CD4-positive, alpha-beta memory T cell (primary cell): Measurements from ENCODE around the gene DHRS1. TPM values are rescaled to one million over a fixed set of nuclear protein-coding genes. Genes with fewer than 3 reads are reported as not detected.

Experiments used
- CTCF ChIA-PET: fragments of 350-600 bp; sonication (Branson Sonifier 250); formaldehyde crosslinking; loops from one replicate; lab custom pipeline; 2021; ENCODE audit warnings: inconsistent platforms; ENCODE audit not compliant: partially characterized antibody; lab: Charles Lee
- POLR2A ChIA-PET: fragments of 350-600 bp; sonication (Branson Sonifier 250); formaldehyde crosslinking; loops from one replicate; lab custom pipeline; 2021; ENCODE audit not compliant: partially characterized antibody; lab: Charles Lee
- DNase-seq, 5 donors: peaks; one replicate each; pipeline versions ENCODE4 v3.0.0 to v3.0.0-alpha.2; 2020 to 2022; ENCODE audit warnings: mixed read lengths in 1 of 5
- H3K27ac ChIP-seq: one replicate; pipeline ENCODE4 v1.7.0; 2013; ENCODE audit warnings: low read depth, low read length
- H3K27me3 ChIP-seq: 2 replicates; pipeline ENCODE4 v1.7.0; 2013; ENCODE audit warnings: mild to moderate bottlenecking, low read length, moderate library complexity; ENCODE audit not compliant: insufficient read depth
- H3K36me3 ChIP-seq: 2 replicates; pipeline ENCODE4 v1.7.0; 2013; ENCODE audit warnings: mild to moderate bottlenecking, low read length, moderate library complexity; ENCODE audit not compliant: insufficient read depth
- H3K4me1 ChIP-seq: 2 replicates; pipeline ENCODE4 v1.7.0; 2013; ENCODE audit warnings: mild to moderate bottlenecking, low read length, moderate library complexity; ENCODE audit not compliant: insufficient read depth
- H3K4me3 ChIP-seq, 2 donors: one replicate each; pipeline ENCODE4 v1.7.0; 2013; ENCODE audit warnings: low read length in 2 of 2, mild to moderate bottlenecking in 1 of 2
- H3K9me3 ChIP-seq, 2 donors: one replicate each; pipeline ENCODE4 v1.7.0; 2013; ENCODE audit warnings: low read length in 2 of 2, control low read depth in 1 of 2; ENCODE audit not compliant: control insufficient read depth in 1 of 2
- H3K27ac Mint-ChIP-seq, 7 donors: one replicate each; pipeline ENCODE4 v1.8.0; 2020 to 2021; ENCODE audit warnings: mixed read lengths in 7 of 7, mild to moderate bottlenecking in 6 of 7, inconsistent platforms in 3 of 7, moderate library complexity in 3 of 7
- H3K27me3 Mint-ChIP-seq, 2 donors: one replicate each; pipeline ENCODE4 v1.8.0; 2020 to 2021; ENCODE audit warnings: mixed read lengths in 2 of 2
- H3K36me3 Mint-ChIP-seq, 2 donors: one replicate each; pipeline ENCODE4 v1.8.0; 2020 to 2021; ENCODE audit warnings: mixed read lengths in 2 of 2, inconsistent platforms in 1 of 2, mild to moderate bottlenecking in 1 of 2
- H3K4me1 Mint-ChIP-seq, 4 donors: one replicate each; pipeline ENCODE4 v1.8.0; 2020 to 2021; ENCODE audit warnings: mixed read lengths in 4 of 4, mild to moderate bottlenecking in 1 of 4
- H3K4me3 Mint-ChIP-seq, 8 donors: one replicate each; pipeline ENCODE4 v1.8.0; 2020 to 2021; ENCODE audit warnings: mixed read lengths in 8 of 8, mild to moderate bottlenecking in 7 of 8, moderate library complexity in 6 of 8, inconsistent platforms in 3 of 8
- H3K9me3 Mint-ChIP-seq, 8 donors: one replicate each; pipeline ENCODE4 v1.8.0; 2020 to 2021; ENCODE audit warnings: mixed read lengths in 8 of 8, mild to moderate bottlenecking in 5 of 8, inconsistent platforms in 3 of 8, moderate library complexity in 1 of 8
- intact Hi-C: fragments of 100-400 bp; cut with micrococcal nuclease; formaldehyde crosslinking; loops from one replicate; pipeline ENCODE4 v1.15.1; 2023
- polyA plus RNA-seq, 2 donors: library from polyadenylated mRNA; unstranded; fragments of 300-500 nt; fragmentation: Illumina TruSeq; gene quantifications; one replicate each; pipeline ENCODE4 v1.2.3, GENCODE V29; 2021
- total RNA-seq, 2 experiments: library from RNA; stranded (reverse); gene quantifications; one replicate each; pipeline ENCODE4 v1.2.3, GENCODE V29; 2021

Gene DHRS1
- total and polyA plus RNA-seq, 4 experiments from 2014 or later: 31.4 to 38.6 (median 35.3) TPM

GRCh38 chr14:24286996-24287395, 12.6 kb downstream of the DHRS1 start:
- no peaks in the 10 kb centered on the region for H3K27me3 Mint-ChIP-seq
- CTCF ChIA-PET: no interaction called here
- Histone ChIP-seq H3K4me1 (peaks cover 12% of the 10 kb centered on the region), H3K27ac (no peak overlapping the region), H3K36me3 (peaks cover 18% of the 10 kb centered on the region), H3K4me3 (no peak overlapping the region), H3K9me3 (no peaks in the 10 kb centered on the region), H3K27me3 (no peaks in the 10 kb centered on the region)
- intact Hi-C loops: no loop called here
- H3K9me3 Mint-ChIP-seq: no peaks in the 10 kb centered on the region
- H3K4me3 Mint-ChIP-seq: peak overlapping the region in 1 of 8 donors; percentile 37
- peaks cover 21 to 25% of the 10 kb centered on the region in 2 donors for H3K36me3 Mint-ChIP-seq
- H3K27ac Mint-ChIP-seq: no peak overlapping the region
- POLR2A ChIA-PET: no interaction called here
- H3K4me1 Mint-ChIP-seq: peaks cover 0 to 20% (median 6%) of the 10 kb centered on the region in 4 donors
- DNase-seq: no peak

- H3K36me3 Mint-ChIP-seq: peaks cover 6 to 10% of the 10 kb centered on the region in 2 donors
- Histone ChIP-seq H3K27me3 (no peaks in the 10 kb centered on the region), H3K27ac (no peak overlapping the region), H3K4me3 (no peak overlapping the region), H3K36me3 (peaks cover 4% of the 10 kb centered on the region), H3K9me3 (no peaks in the 10 kb centered on the region), H3K4me1 (peaks cover 11% of the 10 kb centered on the region)
- no peak for DNase-seq
- intact Hi-C loops: no loop called here
- H3K4me3 Mint-ChIP-seq: no peak overlapping the region
- ChIA-PET POLR2A (interaction anchor here (0.7 to 0.8 kb wide), 2 partner anchors 23 to 69 kb away, joined by 3 read pairs; no protein-coding TSS in a partner anchor), CTCF (interaction anchor here (2.1 kb wide), 1 partner anchor 43 kb away, joined by 4 read pairs; the partner anchor contains the start of gene TINF2)
- no peaks in the 10 kb centered on the region for H3K9me3 Mint-ChIP-seq
- no peaks in the 10 kb centered on the region for H3K27me3 Mint-ChIP-seq
- H3K4me1 Mint-ChIP-seq: peaks cover 2 to 19% (median 8%) of the 10 kb centered on the region in 4 donors
- H3K27ac Mint-ChIP-seq: peak overlapping the region in 3 of 7 donors; percentile 23 to 48 (median 29)
These were observed 14.2 kb downstream of the DHRS1 start for GRCh38 chr14:24285351-24285750.

GRCh38 chr14:24284501-24285035, 15.0 kb downstream of the DHRS1 start:
- H3K27ac ChIP-seq: no peak overlapping the region
- ChIA-PET CTCF (interaction anchor here (1.5 to 2.1 kb wide), 2 partner anchors 15 to 42 kb away, joined by 3 to 4 read pairs; partner anchors contain the start of gene TINF2), POLR2A (interaction anchor here (0.8 kb wide), 1 partner anchor 24 kb away, joined by 3 read pairs; no protein-coding TSS in a partner anchor)
- Mint-ChIP-seq H3K4me1 (peaks cover 3 to 22% (median 10%) of the 10 kb centered on the region in 4 donors), H3K36me3 (peaks cover 0 to 2% of the 10 kb centered on the region in 2 donors), H3K9me3 (no peaks in the 10 kb centered on the region), H3K4me3 (no peak overlapping the region), H3K27ac (peak overlapping the region in 1 of 7 donors; percentile 15), H3K27me3 (no peaks in the 10 kb centered on the region)
- no peak overlapping the region for H3K4me3 ChIP-seq
- intact Hi-C loops: no loop called here
- no peaks in the 10 kb centered on the region for H3K27me3 ChIP-seq
- no peak for DNase-seq
- H3K9me3 ChIP-seq: no peaks in the 10 kb centered on the region
- H3K36me3 ChIP-seq: no peaks in the 10 kb centered on the region
- peaks cover 11% of the 10 kb centered on the region for H3K4me1 ChIP-seq

GRCh38 chr14:24283796-24284460, 15.7 kb downstream of the DHRS1 start:
- Mint-ChIP-seq H3K4me3 (no peak overlapping the region), H3K36me3 (peaks cover 0 to 2% of the 10 kb centered on the region in 2 donors), H3K27me3 (no peaks in the 10 kb centered on the region), H3K9me3 (no peaks in the 10 kb centered on the region), H3K4me1 (peaks cover 10 to 24% (median 14%) of the 10 kb centered on the region in 4 donors), H3K27ac (peak overlapping the region in 3 of 7 donors; percentile 11 to 48 (median 39))
- Histone ChIP-seq H3K9me3 (no peaks in the 10 kb centered on the region), H3K27me3 (no peaks in the 10 kb centered on the region), H3K4me3 (no peak overlapping the region), H3K36me3 (no peaks in the 10 kb centered on the region), H3K4me1 (peaks cover 15% of the 10 kb centered on the region), H3K27ac (no peak overlapping the region)
- no peak for DNase-seq
- intact Hi-C loops: no loop called here
- ChIA-PET POLR2A (no interaction called here), CTCF (interaction anchor here (1.1 to 1.7 kb wide), 7 partner anchors 9 to 68 kb away, joined by 3 to 10 read pairs (median 4); partner anchors contain the start of genes CIDEB, MDP1 and RABGGTA)

GRCh38 chr14:24282736-24283135, 16.8 kb downstream of the DHRS1 start:
- POLR2A ChIA-PET: interaction anchor here (0.6 to 0.8 kb wide), 2 partner anchors 11 to 41 kb away, joined by 3 to 4 read pairs; partner anchors contain the start of gene TINF2
- no peak for DNase-seq
- peaks cover 17 to 36% (median 22%) of the 10 kb centered on the region in 4 donors for H3K4me1 Mint-ChIP-seq
- H3K4me3 ChIP-seq: no peak overlapping the region
- H3K27me3 ChIP-seq: no peaks in the 10 kb centered on the region
- peaks cover 22% of the 10 kb centered on the region for H3K4me1 ChIP-seq
- no peaks in the 10 kb centered on the region for H3K36me3 ChIP-seq
- peak overlapping the region in 1 of 7 donors; percentile 68 for H3K27ac Mint-ChIP-seq
- no peak overlapping the region for H3K27ac ChIP-seq
- H3K27me3 Mint-ChIP-seq: no peaks in the 10 kb centered on the region
- H3K9me3 Mint-ChIP-seq: no peaks in the 10 kb centered on the region
- no peaks in the 10 kb centered on the region for H3K36me3 Mint-ChIP-seq
- H3K9me3 ChIP-seq: no peaks in the 10 kb centered on the region
- intact Hi-C loops: no loop called here
- H3K4me3 Mint-ChIP-seq: no peak overlapping the region
- CTCF ChIA-PET: interaction anchor here (1.1 to 1.7 kb wide), 7 partner anchors 10 to 67 kb away, joined by 3 to 10 read pairs (median 4); partner anchors contain the start of genes CIDEB, MDP1 and TINF2

GRCh38 chr14:24281636-24282035, 17.9 kb downstream of the DHRS1 start:
- H3K4me3 Mint-ChIP-seq: no peak overlapping the region
- no peak for DNase-seq
- Histone ChIP-seq H3K9me3 (no peaks in the 10 kb centered on the region), H3K36me3 (no peaks in the 10 kb centered on the region), H3K4me1 (peaks cover 22% of the 10 kb centered on the region), H3K27ac (no peak overlapping the region), H3K4me3 (no peak overlapping the region), H3K27me3 (no peaks in the 10 kb centered on the region)
- peak overlapping the region in 5 of 7 donors; percentile 19 to 86 (median 55) for H3K27ac Mint-ChIP-seq
- no peaks in the 10 kb centered on the region for H3K9me3 Mint-ChIP-seq
- H3K27me3 Mint-ChIP-seq: no peaks in the 10 kb centered on the region
- H3K4me1 Mint-ChIP-seq: peaks cover 21 to 43% (median 28%) of the 10 kb centered on the region in 4 donors
- no peaks in the 10 kb centered on the region for H3K36me3 Mint-ChIP-seq
- intact Hi-C loops: no loop called here
- ChIA-PET CTCF (interaction anchor here (1.1 to 3.1 kb wide), 5 partner anchors 10 to 52 kb away, joined by 3 to 17 read pairs (median 4); partner anchors contain the start of genes RABGGTA and TINF2), POLR2A (interaction anchor here (1.1 kb wide), 1 partner anchor 18 kb away, joined by 3 read pairs; the partner anchor contains the start of gene NOP9)
